Measurements from ENCODE around the gene MGAT4B. TPM values are rescaled to one million over a fixed set of nuclear protein-coding genes. Genes with fewer than 3 reads are reported as not detected.
A peak's percentile ranks its signal among the peaks of the same experiment; 100 is the strongest.

MGAT4B gene
- total RNA-seq, 2 experiments from 2014 or later = 95.8 to 96.8 TPM

DNA sequence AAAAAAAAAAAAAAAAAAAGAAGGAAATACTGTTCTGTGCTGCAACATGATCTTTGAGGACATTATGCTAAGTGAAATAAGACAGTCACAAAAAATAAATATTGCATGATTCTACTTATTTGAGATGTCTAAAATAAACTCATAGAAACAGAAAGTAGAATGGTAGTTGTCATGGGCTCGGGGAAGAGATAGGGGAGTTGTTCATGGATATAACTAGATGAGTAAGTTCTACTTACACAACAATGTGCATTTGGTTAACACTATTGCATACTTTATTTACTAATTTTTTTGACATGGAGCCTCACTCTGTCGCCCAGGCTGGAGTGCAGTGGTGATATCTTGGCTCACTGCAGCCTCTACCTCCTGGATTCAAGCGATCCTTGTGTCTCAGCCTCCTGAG is 58.9 kb downstream of the MGAT4B start:
- no peaks in the 10 kb centered on the region for H3K27me3 Mint-ChIP-seq
- H3K4me1 Mint-ChIP-seq (ENCODE audit: low read depth) = peaks cover 22% of the 10 kb centered on the region
- no peak overlapping the region for H3K27ac Mint-ChIP-seq
- ChIA-PET POLR2A (no interaction called here), CTCF (interaction anchor here (0.5 kb wide), 1 partner anchor 77 kb away, joined by 3 read pairs; no protein-coding TSS in a partner anchor)
- no peak overlapping the region for H3K4me3 Mint-ChIP-seq
- DNase-seq = no peak
- H3K36me3 Mint-ChIP-seq = peaks cover 5% of the 10 kb centered on the region
- intact Hi-C loops (cut with micrococcal nuclease) = no loop called here
- H3K9me3 Mint-ChIP-seq = no peaks in the 10 kb centered on the region

Small RNA genes within 50 kb of the gene (microRNA-seq; reads per million reads assigned to microRNA genes)
- 12.2 reads per million, percentile 35 among the genes with 10 or more reads in this experiment for gene MIR1229 (ENCODE audit: borderline microRNAs expressed, borderline number of aligned reads, borderline replicate concordance)

Other genes with a start within 250 kb of the MGAT4B start
- gene HNRNPH1, start 183.2 kb downstream of the MGAT4B start, total RNA-seq = 100 to 1,000 TPM; 604 to 611 TPM
- gene CBY3, start 125.8 kb downstream of the MGAT4B start, total RNA-seq = under 1 TPM; 0.61 to 0.67 TPM
- 100 to 1,000 TPM; 531 to 534 TPM for gene CANX, start 107.9 kb downstream of the MGAT4B start, total RNA-seq
- gene MAML1, start 74.0 kb downstream of the MGAT4B start, total RNA-seq = 10 to 100 TPM; 20.3 to 22.2 TPM
- gene LTC4S, start 12.9 kb downstream of the MGAT4B start, total RNA-seq = 1 to 10 TPM in 1 of 2 experiments, under 1 TPM in 1; 0.48 to 1.1 TPM
- gene SQSTM1, start 14.0 kb upstream of the MGAT4B start, total RNA-seq = 100 to 1,000 TPM; 127 to 130 TPM
- 10 to 100 TPM; 19.8 to 24.9 TPM for gene MRNIP, start 52.0 kb upstream of the MGAT4B start, total RNA-seq
- 10 to 100 TPM; 59.0 to 62.8 TPM for gene TBC1D9B, start 101.0 kb upstream of the MGAT4B start, total RNA-seq